NCI-H1105 treated with DMSO at 0.1 percent for 48 hours (cell line): ENCODE results near the gene PTGER1.
"Not testable (repeated sequence)": the region's sequence is repeated elsewhere in the genome, so short reads cannot be mapped to it uniquely, and the experiment has no call there.

ENCODE experiments used
- DNase-seq: peaks from one replicate; lab custom pipeline; 2025; lab: John Stamatoyannopoulos, UW

Gene PTGER1, protein sequence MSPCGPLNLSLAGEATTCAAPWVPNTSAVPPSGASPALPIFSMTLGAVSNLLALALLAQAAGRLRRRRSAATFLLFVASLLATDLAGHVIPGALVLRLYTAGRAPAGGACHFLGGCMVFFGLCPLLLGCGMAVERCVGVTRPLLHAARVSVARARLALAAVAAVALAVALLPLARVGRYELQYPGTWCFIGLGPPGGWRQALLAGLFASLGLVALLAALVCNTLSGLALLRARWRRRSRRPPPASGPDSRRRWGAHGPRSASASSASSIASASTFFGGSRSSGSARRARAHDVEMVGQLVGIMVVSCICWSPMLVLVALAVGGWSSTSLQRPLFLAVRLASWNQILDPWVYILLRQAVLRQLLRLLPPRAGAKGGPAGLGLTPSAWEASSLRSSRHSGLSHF

GRCh38 chr19:14475251-14476073 is at the start of gene PTGER1:
Gene PTGER1, minus strand, starts transcription at chr19:14475354. Its CDS starts 1,034 bp downstream, at chr19:14474320.
- no peak for DNase-seq

GRCh38 chr19:14520543-14520942 is 45.4 kb upstream of the PTGER1 start:
- no peak for DNase-seq

DNA sequence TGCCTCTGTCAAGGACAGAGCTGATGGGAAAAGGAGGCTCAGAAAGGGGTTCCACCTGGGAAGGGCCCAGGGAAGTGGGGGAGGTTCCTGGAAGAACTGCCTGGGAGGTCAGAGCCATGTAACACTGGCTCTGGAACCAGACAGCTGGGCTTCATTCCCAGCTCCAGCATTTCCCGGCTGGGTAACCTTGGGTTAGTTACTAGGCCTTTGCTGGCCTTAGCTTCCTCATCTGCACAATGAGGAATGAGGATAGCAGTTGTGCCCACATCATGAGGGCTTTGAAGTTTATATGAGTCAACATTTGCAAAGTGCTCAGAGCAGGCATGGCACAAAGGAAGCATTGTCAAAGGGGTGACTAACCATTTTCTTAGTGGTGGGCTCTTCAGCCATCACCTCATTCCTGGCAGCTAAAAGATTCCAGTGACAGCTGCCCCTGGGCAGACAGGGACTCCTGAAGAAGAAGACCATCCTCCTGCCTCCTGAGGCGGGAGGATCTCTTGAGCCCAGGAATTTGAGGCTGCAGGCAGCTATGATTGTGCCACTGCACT is 44.8 kb upstream of the PTGER1 start:
- DNase-seq: no peak

- no peak for DNase-seq
Measured at GRCh38 chr19:14519245-14519859, 44.2 kb upstream of the PTGER1 start.

DNA sequence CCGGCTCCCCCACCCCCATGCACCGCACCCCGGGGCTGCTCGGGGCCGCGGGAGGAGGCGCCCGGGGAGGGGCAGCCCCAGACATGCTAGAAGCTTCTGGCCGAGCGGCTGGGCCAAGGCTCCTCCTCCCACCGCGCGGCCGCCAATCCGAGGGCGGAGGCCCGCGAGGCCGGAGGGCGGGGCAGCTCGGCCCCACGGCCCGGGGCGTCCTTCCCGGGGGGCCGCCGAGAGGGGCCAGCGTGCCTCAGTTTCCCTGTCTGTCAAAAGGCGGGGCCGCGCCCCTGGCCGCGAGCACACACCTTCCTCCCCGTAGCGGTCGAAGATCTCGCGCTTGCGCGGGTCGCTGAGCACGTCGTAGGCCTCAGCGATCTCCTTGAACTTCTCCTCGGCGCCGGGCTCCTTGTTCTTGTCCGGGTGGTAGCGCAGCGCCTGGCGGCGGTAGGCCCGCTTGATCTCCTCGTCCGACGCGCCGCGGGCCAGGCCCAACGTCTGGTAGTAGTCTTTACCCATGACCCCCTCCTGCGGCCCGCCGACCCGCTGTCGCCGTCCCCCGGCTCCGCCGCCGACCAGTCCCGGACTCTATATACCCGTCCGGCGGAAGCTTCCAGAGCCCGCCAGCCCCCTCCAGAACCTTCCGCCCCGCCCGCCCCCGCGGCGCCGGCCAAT is 42.8 kb upstream of the PTGER1 start, which contains the start of gene DNAJB1:
Gene DNAJB1 (minus strand): TSS at position 558 of the 666 bp plus-strand sequence. CDS start 48 bp downstream, at position 510.
- peak; percentile 48 for DNase-seq

- DNase-seq: no peak
Measured at GRCh38 chr19:14517446-14517839, 42.3 kb upstream of the PTGER1 start.

- no peak for DNase-seq
Measured at GRCh38 chr19:14516746-14517438, 41.7 kb upstream of the PTGER1 start.

DNA sequence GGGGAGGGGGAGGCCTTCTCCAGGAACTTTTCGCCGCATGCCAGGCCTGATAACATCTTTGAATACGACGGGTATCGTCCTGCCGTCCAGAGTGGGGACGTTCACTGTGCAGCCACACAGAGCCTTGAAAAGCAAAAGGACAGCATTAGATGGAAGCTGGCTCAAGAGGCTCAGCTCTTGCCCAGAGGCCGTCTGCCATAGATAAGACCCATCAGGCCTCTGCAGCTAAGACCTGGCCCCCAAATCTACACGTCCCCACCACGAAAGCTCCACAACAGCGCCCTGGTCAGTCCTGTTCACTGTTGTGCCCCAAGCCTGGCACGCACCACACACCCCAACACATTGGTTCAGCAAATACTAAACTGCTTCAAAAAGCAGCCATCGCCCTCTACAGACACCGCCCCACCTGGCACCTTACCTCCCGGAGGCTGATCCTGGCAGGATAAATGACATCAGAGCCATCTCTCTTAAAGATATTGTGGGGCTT is 40.9 kb upstream of the PTGER1 start:
- DNase-seq: no peak

DNA sequence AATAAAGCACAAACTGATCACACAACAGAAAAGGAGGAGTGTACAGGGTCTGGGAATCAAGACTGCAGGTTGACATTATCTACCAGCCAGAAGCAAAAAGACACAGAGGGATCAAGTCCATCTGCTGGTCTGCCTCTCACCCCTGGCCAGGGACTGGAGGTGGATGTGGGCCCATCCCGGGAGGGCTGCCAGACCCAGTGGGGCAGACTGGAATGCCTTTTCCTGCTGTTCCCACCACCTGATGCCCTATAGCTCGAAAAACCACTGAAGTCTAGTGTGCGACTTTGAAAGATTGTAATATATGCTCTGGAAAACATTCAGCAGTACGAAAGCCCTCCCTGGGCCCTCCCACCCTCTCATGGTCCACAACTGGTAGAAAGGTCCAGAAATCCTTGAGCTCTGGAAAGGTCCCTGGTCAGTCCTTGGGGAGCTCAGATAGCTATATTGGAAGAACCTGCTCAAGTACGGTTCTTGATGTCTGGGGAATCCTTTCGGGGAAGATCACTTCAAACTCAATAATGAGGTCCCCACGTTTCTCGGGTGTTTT is 40.4 kb upstream of the PTGER1 start:
- no peak for DNase-seq

- DNase-seq: no peak
Measured at GRCh38 chr19:14514215-14514863, 39.2 kb upstream of the PTGER1 start.

GRCh38 chr19:14512406-14512961 is 37.3 kb upstream of the PTGER1 start:
- DNase-seq: no peak

GRCh38 chr19:14511229-14511593 is 36.1 kb upstream of the PTGER1 start:
- DNase-seq: no peak

- DNase-seq: no peak
Measured at GRCh38 chr19:14510311-14511228, 35.4 kb upstream of the PTGER1 start.

DNA sequence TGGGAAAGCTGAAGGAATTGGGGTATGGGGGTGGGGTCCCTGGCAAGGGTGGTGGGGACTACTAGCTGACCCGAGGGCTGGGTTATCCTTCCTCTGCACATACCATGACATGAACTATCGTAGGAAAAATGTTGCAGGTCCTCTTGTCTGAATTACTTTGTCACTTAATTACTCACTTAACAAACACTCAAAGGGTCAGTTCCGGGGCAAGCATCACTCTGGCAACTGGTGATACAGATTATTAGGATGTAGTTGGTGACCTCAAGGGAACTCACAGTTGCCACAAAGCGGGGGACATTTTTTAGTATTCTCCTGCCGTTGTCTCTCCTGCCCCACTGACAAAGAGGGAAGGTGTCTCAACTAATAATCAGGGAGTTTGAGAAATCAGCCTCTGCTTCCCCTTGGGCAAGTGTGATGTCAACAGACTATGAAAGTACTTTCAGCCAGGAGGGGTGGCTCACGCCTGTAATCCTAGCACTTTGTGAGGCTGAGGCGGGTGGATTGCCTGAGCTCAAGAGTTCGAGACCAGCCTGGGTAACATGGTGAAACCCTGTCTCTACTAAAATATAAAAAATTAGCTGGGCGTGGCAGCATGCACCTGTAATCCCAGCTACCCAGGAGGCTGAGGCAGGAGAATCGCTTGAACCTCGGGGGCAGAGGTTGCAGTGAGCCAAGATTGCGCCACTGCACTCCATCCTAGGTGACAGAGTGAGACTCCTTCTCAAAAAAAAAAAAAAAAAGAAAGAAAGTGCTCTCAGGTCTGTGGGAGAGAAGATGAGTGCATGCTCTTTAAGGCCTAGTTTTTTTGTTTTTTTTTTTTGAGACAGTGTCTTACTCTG is 32.8 kb upstream of the PTGER1 start:
- DNase-seq: no peak

DNA sequence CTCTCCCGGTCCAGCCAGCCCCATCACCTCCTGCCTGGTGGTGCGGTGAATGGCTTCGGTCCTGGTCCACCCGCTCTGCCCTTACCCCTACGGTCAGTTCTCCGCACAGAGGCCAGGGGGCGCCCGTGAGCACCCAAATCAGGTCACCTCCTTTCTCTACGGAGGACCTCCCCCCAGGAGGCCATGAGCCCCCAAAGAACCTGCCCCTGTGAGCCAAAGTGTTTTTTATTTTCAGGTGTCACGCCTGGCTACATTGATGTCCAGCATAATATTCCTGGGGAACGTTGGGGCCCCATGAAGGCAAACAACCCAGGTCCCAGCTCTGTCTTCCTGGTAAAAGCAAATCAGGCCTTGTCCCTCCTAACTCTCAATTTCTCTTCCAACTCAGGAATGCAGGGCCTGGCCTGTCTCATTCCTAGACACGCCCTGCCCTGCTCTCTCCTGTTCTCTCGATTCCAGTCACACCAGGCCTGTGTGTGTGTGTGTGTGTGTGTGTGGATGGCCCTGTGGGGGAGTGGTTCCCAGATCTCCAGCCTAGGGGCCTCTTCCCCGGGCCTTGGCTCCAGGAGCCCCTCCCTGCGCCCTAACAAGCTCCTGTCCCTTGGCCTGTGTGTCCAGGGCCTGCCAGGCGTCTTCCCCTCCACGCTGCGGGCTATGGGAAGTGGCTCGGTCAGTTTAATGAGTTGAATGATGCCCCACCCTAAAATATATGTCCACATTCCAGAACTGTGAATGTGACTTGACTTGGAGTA is 30.5 kb upstream of the PTGER1 start:
- no peak for DNase-seq

GRCh38 chr19:14504575-14504974 is 29.4 kb upstream of the PTGER1 start:
- DNase-seq: not testable (repeated sequence)

GRCh38 chr19:14503285-14503684 is 28.1 kb upstream of the PTGER1 start:
- DNase-seq: no peak
